ENCODE results near the gene CHMP1B.
"Not testable (repeated sequence)": the region's sequence is repeated elsewhere in the genome, so short reads cannot be mapped to it uniquely, and the experiment has no call there.

Gene CHMP1B

GRCh38 chr18:11872479-11873136 is 21.4 kb downstream of the CHMP1B start:
- peak in 1 of 6 experiments; percentile 2 for DNase-seq

- DNase-seq, result no peak
Observed at GRCh38 chr18:11873670-11874340, 22.6 kb downstream of the CHMP1B start.

GRCh38 chr18:11874676-11875075 is 23.5 kb downstream of the CHMP1B start:
- no peak for DNase-seq

- DNase-seq, result no peak
Observed at GRCh38 chr18:11877497-11878135, 26.4 kb downstream of the CHMP1B start.

GRCh38 chr18:11880586-11881304 is 29.5 kb downstream of the CHMP1B start:
- no peak for DNase-seq

- no peak for DNase-seq
Observed at GRCh38 chr18:11882636-11883035, 31.4 kb downstream of the CHMP1B start.

- no peak for DNase-seq
Observed at GRCh38 chr18:11883153-11883552, 31.9 kb downstream of the CHMP1B start.

- no peak for DNase-seq
Observed at GRCh38 chr18:11884396-11885030, 33.3 kb downstream of the CHMP1B start.

- DNase-seq, result no peak
Observed at GRCh38 chr18:11885278-11885947, 34.2 kb downstream of the CHMP1B start.

GRCh38 chr18:11886577-11887110 is 35.4 kb downstream of the CHMP1B start:
- DNase-seq, result no peak

- no peak for DNase-seq
Observed at GRCh38 chr18:11887328-11888128, 36.3 kb downstream of the CHMP1B start.

GRCh38 chr18:11888726-11889125 is 37.5 kb downstream of the CHMP1B start:
- DNase-seq, result no peak

- DNase-seq, result no peak
Observed at GRCh38 chr18:11889284-11889683, 38.1 kb downstream of the CHMP1B start.

- DNase-seq, result no peak
Observed at GRCh38 chr18:11891737-11892136, 40.5 kb downstream of the CHMP1B start.

GRCh38 chr18:11892438-11892837 is 41.2 kb downstream of the CHMP1B start:
- DNase-seq, result not testable (repeated sequence)

GRCh38 chr18:11897781-11898180 is 46.6 kb downstream of the CHMP1B start:
- no peak for DNase-seq

- no peak for DNase-seq
Observed at GRCh38 chr18:11899063-11899462, 47.9 kb downstream of the CHMP1B start.

GRCh38 chr18:11901826-11902438 is 50.7 kb downstream of the CHMP1B start:
- DNase-seq, result no peak

- no peak for DNase-seq
Observed at GRCh38 chr18:11902522-11903292, 51.5 kb downstream of the CHMP1B start.
